DND-41 (cell line): ENCODE data around the gene WSB2.

ENCODE experiments used
- CTCF ChIP-seq: IDR thresholded peaks from 2 replicates; pipeline ENCODE4 v1.5.1; 2012; ENCODE audit warnings: borderline replicate concordance, low read length, moderate library complexity, mild to moderate bottlenecking; ENCODE audit not compliant: poor library complexity, severe bottlenecking; ENCODE audit errors: extremely low read depth
- EZH2 ChIP-seq: IDR thresholded peaks from 3 replicates; pipeline ENCODE4 v1.6.1; 2012; ENCODE audit warnings: borderline replicate concordance, low read depth, mild to moderate bottlenecking, moderate library complexity, low read length, inconsistent platforms; ENCODE audit not compliant: severe bottlenecking

GRCh38 chr12:118101051-118101450 is 40.1 kb upstream of the WSB2 start:
- TF ChIP-seq CTCF: no peak
- TF ChIP-seq EZH2: no peak
